ENCODE data around the gene RSPO1.

DNA sequence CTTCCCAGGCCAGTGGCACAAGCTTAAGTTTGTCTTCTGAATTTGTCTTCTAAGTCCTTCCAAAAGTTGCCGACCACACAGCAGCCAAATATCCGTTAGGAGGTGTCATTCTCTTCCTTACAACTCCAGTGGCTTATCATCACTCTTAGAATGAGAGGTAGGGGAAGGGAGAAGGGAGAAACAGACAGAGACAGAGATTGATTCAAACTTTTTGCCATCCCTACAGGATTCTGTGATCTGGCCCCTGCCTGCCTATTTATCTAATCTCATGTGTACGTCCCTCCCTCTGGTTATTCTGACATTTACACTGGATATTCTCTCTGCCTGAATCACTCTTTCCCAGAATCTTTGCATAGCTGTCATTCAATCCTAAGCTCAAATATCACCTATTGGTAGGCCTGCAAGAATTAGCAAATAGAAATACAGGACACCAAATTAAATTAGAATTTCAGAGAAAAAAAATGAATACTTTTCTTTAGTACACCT lies 38.5 kb downstream of the RSPO1 start:
- TF ChIP-seq, protein P1, sequence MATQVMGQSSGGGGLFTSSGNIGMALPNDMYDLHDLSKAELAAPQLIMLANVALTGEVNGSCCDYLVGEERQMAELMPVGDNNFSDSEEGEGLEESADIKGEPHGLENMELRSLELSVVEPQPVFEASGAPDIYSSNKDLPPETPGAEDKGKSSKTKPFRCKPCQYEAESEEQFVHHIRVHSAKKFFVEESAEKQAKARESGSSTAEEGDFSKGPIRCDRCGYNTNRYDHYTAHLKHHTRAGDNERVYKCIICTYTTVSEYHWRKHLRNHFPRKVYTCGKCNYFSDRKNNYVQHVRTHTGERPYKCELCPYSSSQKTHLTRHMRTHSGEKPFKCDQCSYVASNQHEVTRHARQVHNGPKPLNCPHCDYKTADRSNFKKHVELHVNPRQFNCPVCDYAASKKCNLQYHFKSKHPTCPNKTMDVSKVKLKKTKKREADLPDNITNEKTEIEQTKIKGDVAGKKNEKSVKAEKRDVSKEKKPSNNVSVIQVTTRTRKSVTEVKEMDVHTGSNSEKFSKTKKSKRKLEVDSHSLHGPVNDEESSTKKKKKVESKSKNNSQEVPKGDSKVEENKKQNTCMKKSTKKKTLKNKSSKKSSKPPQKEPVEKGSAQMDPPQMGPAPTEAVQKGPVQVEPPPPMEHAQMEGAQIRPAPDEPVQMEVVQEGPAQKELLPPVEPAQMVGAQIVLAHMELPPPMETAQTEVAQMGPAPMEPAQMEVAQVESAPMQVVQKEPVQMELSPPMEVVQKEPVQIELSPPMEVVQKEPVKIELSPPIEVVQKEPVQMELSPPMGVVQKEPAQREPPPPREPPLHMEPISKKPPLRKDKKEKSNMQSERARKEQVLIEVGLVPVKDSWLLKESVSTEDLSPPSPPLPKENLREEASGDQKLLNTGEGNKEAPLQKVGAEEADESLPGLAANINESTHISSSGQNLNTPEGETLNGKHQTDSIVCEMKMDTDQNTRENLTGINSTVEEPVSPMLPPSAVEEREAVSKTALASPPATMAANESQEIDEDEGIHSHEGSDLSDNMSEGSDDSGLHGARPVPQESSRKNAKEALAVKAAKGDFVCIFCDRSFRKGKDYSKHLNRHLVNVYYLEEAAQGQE (IDR thresholded peaks at IDR 0.05; ENCODE audit: insufficient read depth in 1 of 2, low read depth in 2 of 2, low read length in 2 of 2): no peak
- TF ChIP-seq TAF1 (IDR thresholded peaks at IDR 0.05; ENCODE audit: borderline replicate concordance, insufficient read depth, low read length): no peak
- no peak for TF ChIP-seq POLR2AphosphoS5 (IDR thresholded peaks at IDR 0.05; ENCODE audit: low read depth, low read length)
